GM10847 (cell line): ENCODE measurements around the gene WDR64.

Experiments
- POLR2A ChIP-seq: IDR thresholded peaks from 2 replicates; pipeline ENCODE4 v1.6.1; 2011; ENCODE audit not compliant: insufficient read length; ENCODE audit errors: extremely low read depth

Gene WDR64

GRCh38 chr1:241640867-241641622 lies 11.0 kb upstream of the WDR64 start:
- TF ChIP-seq POLR2A: no peak

- TF ChIP-seq POLR2A: no peak
Measured at GRCh38 chr1:241641773-241642592, 10.1 kb upstream of the WDR64 start.

DNA sequence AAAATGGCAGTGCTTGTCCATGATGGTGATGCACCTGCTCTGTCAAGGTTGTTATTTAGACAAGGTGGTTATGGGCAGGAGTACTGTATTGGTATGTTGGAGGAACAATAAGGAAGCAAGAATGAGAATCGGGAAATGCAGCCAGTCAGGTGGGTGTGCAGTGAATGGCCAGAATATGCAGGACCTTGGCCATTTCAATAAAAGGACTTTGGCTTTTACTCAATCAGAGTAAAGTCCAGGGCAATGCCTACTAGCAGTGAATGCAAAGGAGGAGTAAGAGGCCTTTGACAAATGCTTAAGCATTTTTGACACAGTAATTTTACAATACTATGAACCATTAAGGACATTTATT lies 9.5 kb upstream of the WDR64 start:
- no peak for TF ChIP-seq POLR2A

DNA sequence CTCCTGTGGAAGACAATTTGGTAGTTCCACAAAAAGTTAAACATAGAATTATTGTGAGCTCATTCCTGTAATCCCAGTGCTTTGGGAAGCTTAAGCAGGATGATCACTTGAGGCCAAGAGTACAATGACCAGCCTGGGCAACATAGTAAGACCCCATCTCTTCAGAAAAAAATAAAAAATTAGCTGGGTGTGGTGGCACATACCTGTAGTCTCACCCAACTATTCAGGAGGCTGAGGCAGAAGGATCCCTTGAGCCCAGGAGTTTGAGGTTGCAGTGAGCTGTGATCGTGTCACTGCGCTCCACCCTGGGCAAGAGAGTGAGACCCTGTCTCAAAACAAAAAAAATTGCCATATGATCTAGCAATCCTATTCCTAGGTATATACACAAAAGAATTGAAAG lies 7.8 kb upstream of the WDR64 start:
- no peak for TF ChIP-seq POLR2A

DNA sequence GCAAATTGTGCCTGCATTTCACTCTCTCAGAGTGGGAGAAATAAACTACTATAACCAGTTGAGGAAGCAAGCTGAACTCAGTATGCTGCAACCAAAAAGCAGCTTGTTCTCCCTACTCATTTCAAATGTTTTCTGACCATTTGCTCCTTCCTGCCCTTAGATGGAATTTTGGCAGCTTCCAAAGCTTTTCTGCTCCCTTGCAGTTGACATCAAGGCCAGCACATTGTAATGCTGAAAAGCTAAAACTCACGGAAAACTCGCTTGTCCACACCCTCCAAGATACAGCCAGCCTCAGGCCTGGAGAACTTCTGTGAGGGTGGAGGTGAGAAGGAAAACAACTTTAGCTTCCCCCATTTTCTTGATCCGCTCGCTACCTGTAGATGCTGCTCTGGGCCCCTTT lies 6.9 kb upstream of the WDR64 start:
- TF ChIP-seq POLR2A: no peak

DNA sequence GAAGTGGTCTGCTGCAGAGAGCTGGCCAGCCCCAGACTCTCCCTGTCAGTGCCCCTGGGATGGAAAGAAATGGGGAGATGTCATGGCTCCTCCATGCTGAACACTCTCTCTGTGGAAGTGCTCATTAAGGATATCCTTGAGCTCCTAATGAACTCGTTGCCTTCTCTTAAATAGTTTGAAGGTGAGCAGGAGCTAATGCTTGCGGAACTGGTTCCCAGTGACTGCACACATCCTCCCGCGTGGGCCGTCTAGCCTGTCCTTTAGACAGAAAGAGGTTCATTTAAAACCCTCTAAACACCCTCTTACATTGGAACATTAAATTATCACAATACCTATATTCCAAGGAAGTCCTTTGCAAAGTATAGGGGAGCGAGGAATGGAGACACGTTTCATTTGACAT lies 5.9 kb upstream of the WDR64 start:
- no peak for TF ChIP-seq POLR2A

DNA sequence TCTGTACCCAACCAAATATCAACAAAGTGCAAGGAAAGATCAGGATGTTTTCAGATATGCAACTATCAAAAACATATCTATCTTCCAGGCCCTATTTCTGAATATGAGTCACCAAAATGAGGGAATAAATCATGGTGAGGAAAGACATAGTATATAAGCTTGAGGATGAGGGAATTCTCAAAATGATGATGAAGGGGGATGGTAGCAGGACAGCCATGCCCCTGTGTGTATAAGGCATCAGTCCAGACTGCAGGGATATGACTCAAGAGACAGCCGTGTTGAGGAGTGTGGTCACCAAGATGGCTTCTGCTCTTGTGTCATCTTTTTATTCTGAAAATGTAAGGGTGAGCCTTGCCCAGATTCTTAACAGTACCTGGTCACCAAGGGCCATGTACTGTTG lies 4.4 kb upstream of the WDR64 start:
- no peak for TF ChIP-seq POLR2A

DNA sequence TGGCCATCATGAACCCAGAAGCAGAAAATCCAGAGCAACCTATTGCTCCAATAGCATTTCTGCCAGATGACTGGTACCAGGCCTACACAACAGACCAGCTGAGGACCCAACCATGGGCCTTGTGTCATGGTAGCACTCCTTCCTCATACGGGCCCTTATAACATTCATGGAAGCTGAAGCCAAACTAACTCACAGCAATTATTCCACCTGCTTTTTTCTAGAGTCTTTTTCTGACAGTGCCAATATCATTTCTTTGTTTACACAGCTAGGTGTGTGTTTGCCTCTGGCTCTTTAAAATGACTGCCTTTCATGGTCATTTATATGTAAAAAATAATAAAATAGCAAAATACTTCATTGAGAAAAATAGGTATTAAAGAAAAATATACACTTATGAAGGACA lies 3.9 kb upstream of the WDR64 start:
- no peak for TF ChIP-seq POLR2A

GRCh38 chr1:241654019-241654418 lies 1.9 kb downstream of the WDR64 start:
- no peak for TF ChIP-seq POLR2A

- no peak for TF ChIP-seq POLR2A
Measured at GRCh38 chr1:241654641-241655040, 2.6 kb downstream of the WDR64 start.

DNA sequence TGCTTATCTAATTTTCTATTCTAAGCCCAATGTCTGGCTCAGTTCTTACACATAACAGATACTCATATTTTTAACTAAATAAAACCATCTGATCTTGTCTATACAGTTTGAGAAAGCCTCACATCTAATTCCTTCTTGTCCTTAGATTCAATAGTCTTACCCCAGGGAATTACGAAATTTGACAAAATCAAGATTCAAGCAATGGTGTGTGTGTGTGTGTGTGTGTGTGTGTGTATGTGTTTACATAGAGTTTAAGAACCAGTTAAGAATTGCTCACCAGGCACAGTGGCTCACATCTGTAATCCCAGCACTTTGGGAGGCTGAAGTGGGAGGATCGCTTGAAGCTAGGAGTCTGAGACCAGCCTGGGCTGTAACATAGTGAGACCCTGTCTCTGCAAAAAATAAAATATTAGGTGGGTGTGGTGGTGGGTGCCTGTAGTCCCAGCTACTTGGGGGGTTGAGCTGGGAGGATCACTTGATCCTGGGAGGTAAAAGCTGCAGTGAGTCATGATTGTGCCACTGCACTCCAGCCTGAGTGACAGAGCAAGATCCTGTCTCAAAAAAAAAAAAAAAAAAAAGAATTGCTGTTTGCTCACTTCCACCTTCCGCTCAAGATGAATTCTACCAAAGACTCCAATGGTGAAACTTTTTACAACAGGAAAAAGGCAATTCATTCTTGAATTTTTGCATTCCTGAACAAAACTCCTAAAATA lies 6.2 kb downstream of the WDR64 start:
- TF ChIP-seq POLR2A: no peak

DNA sequence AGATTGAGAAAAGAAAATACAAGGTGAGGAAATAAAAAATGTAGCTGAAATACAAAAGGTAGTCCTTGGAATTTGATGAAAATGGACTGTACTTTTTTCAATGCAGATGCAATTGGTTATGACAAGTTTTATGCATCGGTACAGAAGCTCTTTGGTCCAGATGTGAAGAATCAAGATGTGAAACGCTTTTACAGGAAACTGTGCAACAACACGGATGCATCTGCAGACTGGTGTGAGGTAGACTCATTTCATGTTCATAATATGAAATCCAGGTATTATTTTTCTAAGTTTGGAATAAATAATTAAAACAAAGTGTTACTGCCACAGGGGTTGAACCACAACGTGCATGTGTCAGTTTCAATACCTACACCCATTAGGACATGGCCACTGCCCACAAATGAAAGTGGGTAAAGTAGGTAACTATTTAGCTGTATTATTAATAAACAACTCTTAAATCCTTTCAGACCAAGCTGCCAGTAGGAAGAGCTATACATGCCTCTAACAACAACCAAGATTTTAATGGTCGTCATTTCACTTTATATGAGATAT lies 8.4 kb downstream of the WDR64 start:
- no peak for TF ChIP-seq POLR2A

DNA sequence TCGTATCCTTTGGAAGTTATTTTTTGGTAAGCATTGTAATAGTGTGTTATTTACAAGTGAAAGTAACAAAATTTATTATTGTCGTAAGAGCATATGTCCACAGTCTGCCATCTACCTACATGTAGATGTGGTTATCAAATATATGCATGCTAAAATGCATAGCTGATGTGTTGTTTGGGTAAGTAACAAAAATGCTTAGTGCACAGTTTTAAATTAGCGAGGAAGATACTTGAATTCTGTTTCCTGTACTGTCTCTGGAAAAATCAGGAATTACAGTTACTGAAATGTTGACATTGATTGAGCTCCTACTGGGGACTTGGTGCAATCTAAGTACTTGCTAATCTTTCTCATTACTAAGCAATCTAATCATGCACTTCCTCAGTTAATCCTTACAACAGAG lies 14.3 kb downstream of the WDR64 start:
- no peak for TF ChIP-seq POLR2A

GRCh38 chr1:241672301-241672700 lies 20.2 kb downstream of the WDR64 start:
- no peak for TF ChIP-seq POLR2A

DNA sequence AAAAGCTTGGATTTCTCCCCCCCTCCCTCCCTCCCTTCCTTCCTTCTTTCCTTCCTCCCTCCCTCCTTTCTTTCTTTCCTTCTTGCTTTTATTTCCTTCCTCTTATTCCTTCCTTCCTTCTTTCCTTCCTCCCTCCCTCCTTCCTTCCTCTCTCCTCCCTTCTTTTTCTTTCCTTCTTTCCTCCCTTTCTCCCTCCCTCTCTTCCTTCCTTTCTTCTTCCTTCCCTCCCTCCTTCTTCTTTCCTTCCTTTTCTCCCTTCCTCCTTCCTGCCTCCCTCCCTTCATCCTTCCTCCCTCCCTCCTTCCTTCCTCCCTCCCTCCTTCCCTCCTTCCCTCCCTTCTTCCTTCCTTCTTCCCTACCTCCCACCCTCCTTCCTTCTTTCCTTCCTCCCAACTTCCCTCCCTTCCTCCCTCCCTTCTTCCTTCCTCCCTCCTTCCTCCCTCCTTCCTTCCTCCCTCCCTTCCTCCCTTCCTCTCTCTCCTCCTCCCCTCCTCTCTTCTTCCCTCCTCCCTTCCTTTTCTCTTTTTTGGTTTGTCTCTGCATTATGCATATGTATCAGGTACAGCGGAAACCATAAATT lies 22.8 kb downstream of the WDR64 start:
- no peak for TF ChIP-seq POLR2A

- TF ChIP-seq POLR2A: no peak
Measured at GRCh38 chr1:241675983-241676382, 23.9 kb downstream of the WDR64 start.

GRCh38 chr1:241677201-241677600 lies 25.1 kb downstream of the WDR64 start:
- TF ChIP-seq POLR2A: no peak
